Stimulated activated naive B cell treated with anti-CD40 and anti-IgM and Interleukin-4, amounts not matched to agents 10 μg/mL and 1 μg/mL and 100 μg/mL, for 72 hours (primary cell): ENCODE results near the gene ITPR2.

Source experiments
- ATAC-seq, 2 donors: fragments of 150-1000 bp; cut with Tn5 transposase; replicated peaks; 2 replicates each; pipeline ENCODE4 v1.10.0; 2021; ENCODE audit warnings: moderate library complexity in 1 of 2
- DNase-seq: peaks from one replicate; pipeline ENCODE4 v3.0.0; 2021
- H3K27ac Mint-ChIP-seq: one replicate; pipeline ENCODE4 v1.8.0; 2022; ENCODE audit warnings: mild to moderate bottlenecking, mixed read lengths
- H3K27me3 Mint-ChIP-seq, 2 donors: one replicate each; pipeline ENCODE4 v1.8.0; 2022; ENCODE audit warnings: mixed read lengths in 2 of 2
- H3K36me3 Mint-ChIP-seq, 2 donors: one replicate each; pipeline ENCODE4 v1.8.0; 2022; ENCODE audit warnings: mixed read lengths in 2 of 2, mild to moderate bottlenecking in 1 of 2
- H3K4me1 Mint-ChIP-seq, 2 donors: one replicate each; pipeline ENCODE4 v1.8.0; 2022; ENCODE audit warnings: mixed read lengths in 2 of 2, mild to moderate bottlenecking in 1 of 2
- H3K4me3 Mint-ChIP-seq, 2 donors: one replicate each; pipeline ENCODE4 v1.8.0; 2022; ENCODE audit warnings: mild to moderate bottlenecking in 2 of 2, mixed read lengths in 2 of 2, moderate library complexity in 1 of 2
- H3K9me3 Mint-ChIP-seq, 2 donors: one replicate each; pipeline ENCODE4 v1.8.0; 2022; ENCODE audit warnings: mixed read lengths in 2 of 2, mild to moderate bottlenecking in 1 of 2

Gene ITPR2

DNA sequence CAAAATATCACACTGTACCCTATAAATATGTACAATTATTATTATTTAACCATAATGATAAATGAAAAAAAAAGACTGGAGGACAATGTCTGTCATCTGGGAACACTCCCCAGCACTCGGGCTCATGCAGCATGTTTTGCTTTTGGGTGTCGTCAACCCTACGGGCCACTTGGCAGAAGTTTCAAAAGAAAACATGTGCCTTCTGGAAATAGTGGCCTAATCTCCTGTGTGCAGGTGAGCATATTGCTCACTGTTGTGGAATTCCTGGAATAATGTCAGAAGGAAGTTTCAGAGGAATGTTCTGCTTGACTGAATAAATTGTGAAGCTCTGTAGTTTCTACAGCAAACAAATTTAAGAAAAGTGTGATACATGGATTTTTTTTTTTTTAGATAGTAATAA, 339.3 kb downstream of the ITPR2 start:
- no peak overlapping the region for H3K4me3 Mint-ChIP-seq
- no peaks in the 10 kb centered on the region for H3K9me3 Mint-ChIP-seq
- no peak overlapping the region for H3K27ac Mint-ChIP-seq
- H3K36me3 Mint-ChIP-seq = peaks cover 20 to 30% of the 10 kb centered on the region in 2 donors
- peaks cover 0 to 2% of the 10 kb centered on the region in 2 donors for H3K4me1 Mint-ChIP-seq
- H3K27me3 Mint-ChIP-seq = no peaks in the 10 kb centered on the region
- no peak for ATAC-seq
- no peak for DNase-seq

DNA sequence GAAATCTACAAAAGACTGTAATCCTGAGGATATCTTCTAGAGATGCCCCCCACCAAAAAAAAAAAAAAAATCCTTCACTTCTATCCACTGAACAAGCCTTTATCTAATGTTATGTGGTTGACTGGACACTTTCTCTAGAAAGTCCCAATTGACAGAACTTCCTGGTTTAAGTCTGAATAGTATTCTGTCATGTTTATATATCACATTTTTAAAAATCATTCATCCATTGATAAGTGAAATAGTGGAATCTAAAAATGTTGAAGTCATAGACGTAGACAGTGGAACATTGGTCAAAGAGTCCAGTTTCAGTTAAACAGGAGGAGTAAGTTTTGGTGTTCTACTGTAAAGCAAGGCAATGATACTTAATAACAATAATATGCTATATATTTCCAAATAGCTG, 340.6 kb downstream of the ITPR2 start:
- no peaks in the 10 kb centered on the region for H3K27me3 Mint-ChIP-seq
- H3K4me1 Mint-ChIP-seq = peaks cover 0 to 2% of the 10 kb centered on the region in 2 donors
- no peak for ATAC-seq
- H3K4me3 Mint-ChIP-seq = no peak overlapping the region
- H3K36me3 Mint-ChIP-seq = peaks cover 20 to 30% of the 10 kb centered on the region in 2 donors
- no peak for DNase-seq
- no peaks in the 10 kb centered on the region for H3K9me3 Mint-ChIP-seq
- H3K27ac Mint-ChIP-seq = no peak overlapping the region

DNA sequence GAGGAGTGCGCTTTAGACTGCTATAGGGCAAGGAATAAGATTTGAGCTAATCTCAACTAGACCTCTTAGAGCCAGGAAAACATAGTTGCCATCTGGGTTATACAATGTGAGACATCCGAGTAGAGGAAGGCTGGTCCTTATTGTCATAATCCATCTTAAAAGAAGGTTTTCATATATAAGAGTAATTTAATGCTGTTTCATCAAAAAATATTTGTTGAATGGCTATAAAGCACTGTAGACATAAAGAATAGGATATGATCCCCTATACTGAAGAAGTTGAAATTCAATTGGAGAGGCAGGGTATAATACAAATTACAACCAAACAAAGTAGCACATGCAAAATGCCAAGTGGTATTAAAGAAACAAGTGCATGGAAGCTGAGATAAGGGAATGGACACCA, 343.1 kb downstream of the ITPR2 start:
- DNase-seq (no peak), ATAC-seq (no peak)
- Mint-ChIP-seq H3K36me3 (peaks cover 25 to 43% of the 10 kb centered on the region in 2 donors), H3K4me3 (no peak overlapping the region), H3K27ac (no peak overlapping the region), H3K9me3 (no peaks in the 10 kb centered on the region), H3K4me1 (peaks cover 0 to 2% of the 10 kb centered on the region in 2 donors), H3K27me3 (no peaks in the 10 kb centered on the region)

DNA sequence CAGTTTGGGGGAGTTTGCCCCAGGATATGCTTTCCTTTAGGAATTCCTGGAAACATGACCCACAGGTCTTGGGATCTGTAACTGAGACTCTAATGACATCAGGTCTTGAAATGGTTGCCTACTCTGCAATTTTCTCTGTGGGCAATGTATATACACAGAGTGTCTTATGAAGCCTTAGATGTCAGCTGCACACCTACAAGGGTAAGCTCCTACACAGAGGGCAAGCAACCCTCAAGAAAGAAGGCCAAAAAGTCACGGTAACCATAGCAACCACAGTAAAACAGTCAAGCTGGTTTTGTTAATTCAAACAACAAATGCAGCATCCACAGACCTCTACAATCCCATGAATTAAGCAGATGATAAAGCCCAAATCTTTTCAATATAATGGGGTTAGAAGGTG, 344.6 kb downstream of the ITPR2 start:
- H3K27ac Mint-ChIP-seq = no peak overlapping the region
- H3K27me3 Mint-ChIP-seq = no peaks in the 10 kb centered on the region
- no peaks in the 10 kb centered on the region for H3K9me3 Mint-ChIP-seq
- ATAC-seq = no peak
- DNase-seq = no peak
- H3K4me3 Mint-ChIP-seq = no peak overlapping the region
- peaks cover 29 to 43% of the 10 kb centered on the region in 2 donors for H3K36me3 Mint-ChIP-seq
- peaks cover 0 to 2% of the 10 kb centered on the region in 2 donors for H3K4me1 Mint-ChIP-seq

DNA sequence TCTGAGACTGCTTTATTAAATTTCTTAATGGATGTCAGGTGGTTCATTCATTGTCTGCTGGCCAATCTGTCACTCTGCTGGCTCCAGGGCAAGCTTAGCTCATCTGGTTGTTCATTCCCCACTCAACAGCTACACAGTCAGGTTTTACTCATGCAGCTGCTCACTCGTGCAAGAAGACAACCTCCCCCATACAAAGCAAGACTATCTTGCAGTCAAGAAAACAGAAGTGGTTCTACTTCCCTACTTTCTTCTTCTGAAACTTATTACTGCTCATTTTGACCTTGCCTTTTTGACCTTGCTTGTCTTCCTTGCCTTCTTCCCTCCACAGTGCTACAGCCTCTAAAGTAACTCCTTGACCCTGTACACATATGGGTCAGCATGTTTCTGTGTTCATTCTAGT, 359.7 kb downstream of the ITPR2 start:
- peak overlapping the region; percentile 56 for H3K27ac Mint-ChIP-seq
- peak; percentile 67 for DNase-seq
- H3K27me3 Mint-ChIP-seq = no peaks in the 10 kb centered on the region

DNA sequence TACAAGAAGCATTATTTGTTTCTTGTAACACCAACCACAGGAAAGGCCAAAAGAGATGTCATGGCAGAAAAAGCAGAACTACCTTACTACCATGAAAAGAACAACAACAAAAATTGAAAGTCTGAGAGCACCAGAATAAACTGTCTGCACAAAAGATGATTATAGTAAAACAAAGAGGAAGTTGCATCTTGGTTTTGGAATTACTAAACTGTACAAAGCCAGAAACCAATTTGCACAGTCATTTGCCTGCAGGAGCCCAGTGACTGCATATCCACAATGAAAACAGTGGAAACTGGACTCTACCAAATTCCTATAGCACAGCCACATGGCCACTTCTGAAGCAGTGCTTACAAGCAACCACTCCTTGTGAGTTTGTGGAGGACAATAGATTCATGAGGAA, 361.4 kb downstream of the ITPR2 start:
- Mint-ChIP-seq H3K27ac (peak overlapping the region; percentile 1), H3K9me3 (no peaks in the 10 kb centered on the region), H3K27me3 (no peaks in the 10 kb centered on the region), H3K4me1 (peaks cover 26 to 36% of the 10 kb centered on the region in 2 donors), H3K4me3 (peak overlapping the region in 1 of 2 donors; percentile 1), H3K36me3 (peaks cover 4 to 29% of the 10 kb centered on the region in 2 donors)
- ATAC-seq (peak; percentile 81 to 84), DNase-seq (peak; percentile 26)

More for the DNA sequence above, 359.7 kb downstream of the ITPR2 start:
- ATAC-seq = peak; percentile 96
- Mint-ChIP-seq H3K4me1 (peaks cover 26 to 36% of the 10 kb centered on the region in 2 donors), H3K4me3 (peak overlapping the region; percentile 25 to 31), H3K36me3 (peaks cover 4 to 33% of the 10 kb centered on the region in 2 donors), H3K9me3 (no peaks in the 10 kb centered on the region)

DNA sequence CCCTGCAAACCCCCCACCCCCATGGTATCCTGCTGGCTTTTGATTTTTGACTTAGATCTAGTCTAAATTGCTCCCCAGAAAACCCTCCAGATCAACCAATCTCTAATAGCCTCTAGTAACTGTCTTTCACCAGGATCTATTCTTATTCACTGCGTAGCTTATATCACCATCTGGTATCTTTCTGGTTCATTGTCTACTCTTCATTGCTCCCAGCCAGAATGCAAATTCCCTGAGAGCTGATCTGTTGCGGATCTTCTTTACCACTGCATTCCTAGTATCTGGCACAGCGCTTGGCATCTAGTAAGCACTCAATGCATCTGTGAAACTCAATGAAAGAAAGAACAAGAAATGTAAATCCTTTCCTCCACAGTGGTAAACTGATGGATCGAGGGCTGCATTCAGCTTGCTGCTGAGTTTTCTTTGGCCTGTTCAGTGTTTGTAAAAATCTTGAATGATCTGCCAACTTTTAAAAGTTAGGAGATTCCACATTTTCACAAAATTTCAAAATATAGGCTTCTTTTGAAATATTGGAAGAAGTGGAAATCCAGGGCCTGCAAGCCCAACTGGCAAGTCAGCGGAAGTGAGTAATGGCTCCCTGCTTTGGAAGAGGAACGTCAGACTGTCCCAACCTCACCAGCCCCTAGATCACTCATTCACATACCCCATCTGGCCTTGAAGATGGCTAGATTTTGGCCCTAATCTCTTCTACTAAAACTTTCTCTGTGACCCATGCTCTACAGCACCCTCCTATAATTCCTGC, 363.4 kb downstream of the ITPR2 start:
- Mint-ChIP-seq H3K4me3 (no peak overlapping the region), H3K27ac (no peak overlapping the region), H3K27me3 (no peaks in the 10 kb centered on the region), H3K36me3 (peaks cover 4 to 26% of the 10 kb centered on the region in 2 donors), H3K4me1 (peaks cover 30 to 36% of the 10 kb centered on the region in 2 donors), H3K9me3 (no peaks in the 10 kb centered on the region)
- ATAC-seq (no peak), DNase-seq (no peak)

DNA sequence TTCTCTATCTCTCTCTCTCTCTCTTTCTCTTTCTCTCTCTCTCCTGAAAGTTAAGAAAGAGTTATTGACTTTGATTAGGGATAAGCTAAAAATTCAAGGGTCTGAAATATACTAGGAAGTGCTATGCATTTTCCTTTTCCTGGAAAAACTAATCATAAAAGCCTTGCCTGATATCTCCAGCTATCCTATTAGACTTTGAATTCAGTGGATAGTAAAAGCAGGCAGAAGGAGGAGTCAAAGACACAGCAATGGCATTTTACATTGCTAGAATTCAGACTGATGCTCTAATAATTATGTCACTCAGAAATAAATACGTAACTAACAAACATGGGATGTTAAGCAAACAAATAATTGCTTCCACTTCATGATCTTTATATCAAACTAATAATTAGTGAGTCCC, 365.6 kb downstream of the ITPR2 start:
- no peak overlapping the region for H3K27ac Mint-ChIP-seq
- peaks cover 6 to 30% of the 10 kb centered on the region in 2 donors for H3K36me3 Mint-ChIP-seq
- H3K9me3 Mint-ChIP-seq = no peaks in the 10 kb centered on the region
- no peaks in the 10 kb centered on the region for H3K27me3 Mint-ChIP-seq
- H3K4me1 Mint-ChIP-seq = peaks cover 18% of the 10 kb centered on the region in 2 donors
- DNase-seq (no peak), ATAC-seq (no peak)
- H3K4me3 Mint-ChIP-seq = no peak overlapping the region

DNA sequence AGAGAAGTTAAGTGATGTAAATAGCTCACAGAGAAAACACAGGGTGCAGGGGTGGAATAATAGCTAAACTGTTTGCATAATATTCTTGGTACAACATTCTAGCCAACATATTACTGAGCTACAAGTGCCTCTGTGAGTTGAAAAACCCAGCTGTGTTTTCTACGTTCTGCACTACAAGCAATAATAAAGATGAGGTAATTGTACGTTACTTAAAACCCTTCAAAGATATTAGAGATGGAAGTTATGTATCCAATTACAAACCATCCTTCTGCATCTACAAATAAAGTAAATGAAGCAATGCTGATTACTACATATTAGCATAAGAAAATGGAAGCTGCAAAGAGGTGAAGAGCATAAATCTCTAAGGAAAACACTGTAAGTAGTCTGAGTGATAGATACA, 366.3 kb downstream of the ITPR2 start:
- ATAC-seq (no peak), DNase-seq (no peak)
- Mint-ChIP-seq H3K27ac (no peak overlapping the region), H3K4me1 (peaks cover 12 to 14% of the 10 kb centered on the region in 2 donors), H3K27me3 (no peaks in the 10 kb centered on the region), H3K9me3 (no peaks in the 10 kb centered on the region), H3K4me3 (no peak overlapping the region), H3K36me3 (peaks cover 6 to 29% of the 10 kb centered on the region in 2 donors)

DNA sequence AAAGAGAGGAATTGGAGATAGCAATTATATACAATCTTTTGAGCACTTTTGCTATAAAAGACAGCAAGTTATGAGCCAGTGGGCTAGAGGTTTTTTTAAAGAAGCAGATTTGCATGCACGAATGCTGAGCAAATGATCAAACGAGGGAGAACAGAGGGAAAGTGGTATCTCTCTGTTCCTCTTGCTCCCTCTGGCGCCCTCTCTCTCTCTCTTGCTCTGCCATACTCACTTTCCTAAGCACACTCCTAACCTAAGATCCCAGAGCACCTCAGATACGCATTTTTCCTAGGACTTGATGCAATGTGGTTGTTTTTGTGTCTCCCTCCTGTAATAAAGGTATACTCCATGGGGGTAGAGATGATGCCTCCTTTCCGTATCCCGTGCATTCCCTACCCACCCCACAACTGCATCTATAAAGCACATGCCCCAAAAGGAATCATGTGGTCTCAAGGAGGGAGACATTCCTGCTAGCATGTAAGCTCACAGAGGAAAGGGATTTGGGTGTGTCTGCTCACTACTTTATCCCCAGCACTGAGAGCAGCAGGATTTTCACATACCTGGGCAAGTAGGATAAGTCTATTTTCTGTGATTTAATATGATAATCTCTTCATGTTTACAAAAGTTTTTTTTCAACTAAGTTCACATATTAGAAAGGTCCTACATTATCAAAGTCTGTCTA, 367.4 kb downstream of the ITPR2 start:
- H3K9me3 Mint-ChIP-seq = no peaks in the 10 kb centered on the region
- ATAC-seq = no peak
- H3K36me3 Mint-ChIP-seq = peaks cover 8 to 32% of the 10 kb centered on the region in 2 donors
- no peak overlapping the region for H3K27ac Mint-ChIP-seq
- H3K4me3 Mint-ChIP-seq = no peak overlapping the region
- peaks cover under 1 to 10% of the 10 kb centered on the region in 2 donors for H3K4me1 Mint-ChIP-seq
- no peaks in the 10 kb centered on the region for H3K27me3 Mint-ChIP-seq
- no peak for DNase-seq

DNA sequence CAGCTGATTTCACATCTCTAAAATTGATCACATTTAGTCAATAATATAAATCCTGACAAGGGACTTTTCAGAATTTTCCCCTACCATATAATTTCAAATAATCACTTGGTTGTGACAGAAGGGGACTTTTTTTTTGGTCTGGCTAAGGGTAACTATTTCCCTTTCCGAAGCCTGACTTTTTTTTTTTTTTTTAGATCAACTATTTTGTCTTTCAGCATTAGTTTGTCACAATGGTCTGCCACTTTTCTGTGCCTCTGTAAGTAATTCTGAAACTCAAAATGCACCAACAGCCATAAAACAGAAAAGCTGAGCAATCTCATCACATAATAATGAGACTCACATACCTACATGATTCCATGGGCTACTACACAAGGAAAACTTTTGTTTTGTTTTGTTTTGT, 371.2 kb downstream of the ITPR2 start:
- ATAC-seq = peak; percentile 90 to 93
- Mint-ChIP-seq H3K9me3 (no peaks in the 10 kb centered on the region), H3K27me3 (no peaks in the 10 kb centered on the region), H3K4me1 (peaks cover 0 to 10% of the 10 kb centered on the region in 2 donors), H3K4me3 (no peak overlapping the region), H3K36me3 (peaks cover 29 to 50% of the 10 kb centered on the region in 2 donors), H3K27ac (no peak overlapping the region)
- DNase-seq = no peak

DNA sequence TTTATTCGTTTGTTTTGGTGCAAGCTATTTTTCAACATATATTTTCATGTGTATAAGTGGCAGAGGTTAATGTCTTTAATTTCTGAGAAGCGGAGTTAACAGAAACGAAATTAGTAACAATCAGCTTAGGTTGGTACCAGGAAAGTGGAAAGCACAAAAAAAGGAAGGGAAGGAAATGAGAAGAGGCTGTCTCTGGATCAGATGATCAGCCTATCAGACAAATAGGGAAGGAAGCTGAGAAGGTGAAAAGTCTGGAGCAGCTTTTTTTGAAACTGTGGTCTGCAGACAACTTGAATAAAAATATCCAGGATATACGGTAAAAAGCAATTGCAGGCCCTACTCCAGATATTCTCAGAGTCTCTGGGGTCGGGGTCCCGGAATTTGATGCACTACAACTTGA, 372.6 kb downstream of the ITPR2 start:
- ATAC-seq (no peak), DNase-seq (no peak)
- H3K4me3 Mint-ChIP-seq = no peak overlapping the region
- H3K36me3 Mint-ChIP-seq = peaks cover 29 to 52% of the 10 kb centered on the region in 2 donors
- no peak overlapping the region for H3K27ac Mint-ChIP-seq
- no peaks in the 10 kb centered on the region for H3K27me3 Mint-ChIP-seq
- no peaks in the 10 kb centered on the region for H3K9me3 Mint-ChIP-seq
- H3K4me1 Mint-ChIP-seq = peaks cover 5 to 12% of the 10 kb centered on the region in 2 donors

DNA sequence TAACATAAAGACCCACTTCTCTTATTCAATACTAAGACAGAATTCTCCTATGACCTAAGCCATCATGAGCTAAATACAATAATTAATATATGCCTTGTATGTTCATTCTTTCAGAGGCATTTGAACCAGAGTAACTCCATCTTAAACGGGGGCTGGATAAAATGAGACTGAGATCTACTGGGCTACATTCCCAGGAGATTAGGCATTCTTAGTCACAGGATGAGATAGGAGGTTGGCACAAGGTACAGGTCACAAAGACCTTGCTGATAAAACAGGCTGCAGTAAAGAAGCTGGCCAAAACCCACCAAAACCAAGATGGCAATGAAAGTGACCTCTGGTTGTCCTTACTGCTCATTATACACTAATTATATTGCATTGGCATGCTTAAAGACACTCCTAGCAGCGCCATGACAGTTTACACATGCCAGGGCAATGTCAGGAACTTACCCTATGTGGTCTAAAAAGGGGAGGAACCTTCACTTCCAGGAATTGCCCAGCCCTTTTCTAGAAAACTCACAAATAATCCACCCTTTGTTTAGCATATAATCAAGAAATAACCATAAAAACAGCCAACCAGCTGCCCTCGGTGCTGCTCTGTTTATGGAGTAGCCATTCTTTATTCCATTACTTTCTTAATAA, 376.9 kb downstream of the ITPR2 start:
- H3K4me3 Mint-ChIP-seq = no peak overlapping the region

DNA sequence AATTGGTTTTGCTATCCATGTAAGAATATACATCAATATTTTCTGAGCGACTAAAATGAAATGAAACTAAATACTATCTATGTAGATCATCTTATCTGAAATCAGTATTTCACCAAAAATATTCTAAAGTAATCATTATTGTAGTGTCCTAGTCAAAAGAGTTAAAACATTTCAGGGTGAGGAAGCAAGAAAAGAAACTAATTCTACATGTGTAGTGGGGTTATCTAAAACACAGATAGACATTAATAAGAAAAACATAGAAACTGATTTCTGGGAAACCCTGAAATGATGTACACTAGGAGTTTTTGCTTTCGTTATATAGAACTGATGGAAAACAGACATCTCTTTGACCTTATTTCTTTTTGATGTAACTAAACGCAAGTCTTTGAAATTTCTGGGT, 379.7 kb downstream of the ITPR2 start:
- H3K27ac Mint-ChIP-seq = no peak overlapping the region
- peaks cover 3 to 5% of the 10 kb centered on the region in 2 donors for H3K4me1 Mint-ChIP-seq
- H3K4me3 Mint-ChIP-seq = no peak overlapping the region
- peaks cover 35 to 48% of the 10 kb centered on the region in 2 donors for H3K36me3 Mint-ChIP-seq
- no peak for ATAC-seq
- H3K9me3 Mint-ChIP-seq = no peaks in the 10 kb centered on the region
- H3K27me3 Mint-ChIP-seq = no peaks in the 10 kb centered on the region
- no peak for DNase-seq

More for the DNA sequence above, 376.9 kb downstream of the ITPR2 start:
- peaks cover 34 to 55% of the 10 kb centered on the region in 2 donors for H3K36me3 Mint-ChIP-seq
- ATAC-seq (no peak), DNase-seq (no peak)
- H3K27me3 Mint-ChIP-seq = no peaks in the 10 kb centered on the region
- H3K4me1 Mint-ChIP-seq = peaks cover 5 to 10% of the 10 kb centered on the region in 2 donors
- H3K27ac Mint-ChIP-seq = no peak overlapping the region
- H3K9me3 Mint-ChIP-seq = no peaks in the 10 kb centered on the region
